Left ventricle myocardium inferior (tissue), 1 donor: Measurements from ENCODE around the gene RPL19. TPM values are rescaled to one million over a fixed set of nuclear protein-coding genes. Genes with fewer than 3 reads are reported as not detected.

Experiments
- DNase-seq: peaks from one replicate; pipeline ENCODE4 v3.0.0-alpha.2; 2020
- H3K27ac ChIP-seq: fragments of 200-600 bp; replicated peaks from 2 replicates; pipeline ENCODE4 v1.8.0; 2021
- H3K27me3 ChIP-seq: fragments of 200-600 bp; 2 replicates; pipeline ENCODE4 v1.8.0; 2021; ENCODE audit warnings: low read depth
- H3K36me3 ChIP-seq: fragments of 200-600 bp; 2 replicates; pipeline ENCODE4 v1.8.0; 2021
- H3K4me1 ChIP-seq: fragments of 200-600 bp; 2 replicates; pipeline ENCODE4 v1.8.0; 2021
- H3K4me3 ChIP-seq: fragments of 200-600 bp; 2 replicates; pipeline ENCODE4 v1.8.0; 2021; ENCODE audit warnings: mild to moderate bottlenecking, moderate library complexity
- H3K9me3 ChIP-seq: fragments of 200-600 bp; replicated peaks from 2 replicates; pipeline ENCODE4 v1.8.0; 2021
- intact Hi-C: fragments of 100-400 bp; cut with micrococcal nuclease; formaldehyde crosslinking; loops from one replicate; pipeline ENCODE4 v1.11.0; 2022
- total RNA-seq: library from RNA; stranded (reverse); fragmentation: NEBNext Ultra II Directional; extraction: Animal tissue kit (Norgen Biotek cat#: 25700); gene quantifications from one replicate; pipeline ENCODE4 v1.2.1, GENCODE V29; 2021
- TF ChIP-seq, protein P1 (sequence below): fragments of 200-600 bp; IDR thresholded peaks from 2 replicates; pipeline ENCODE4 v1.8.0; 2021; ENCODE audit warnings: antibody characterized with exemption, mild to moderate bottlenecking, borderline replicate concordance
- donor health status: DM: no; HTN: yes; CAD: no; lungs with severe emphysema.

RPL19 gene
- total RNA-seq, 1 donor from 2014 or later, result 944 TPM

DNA sequence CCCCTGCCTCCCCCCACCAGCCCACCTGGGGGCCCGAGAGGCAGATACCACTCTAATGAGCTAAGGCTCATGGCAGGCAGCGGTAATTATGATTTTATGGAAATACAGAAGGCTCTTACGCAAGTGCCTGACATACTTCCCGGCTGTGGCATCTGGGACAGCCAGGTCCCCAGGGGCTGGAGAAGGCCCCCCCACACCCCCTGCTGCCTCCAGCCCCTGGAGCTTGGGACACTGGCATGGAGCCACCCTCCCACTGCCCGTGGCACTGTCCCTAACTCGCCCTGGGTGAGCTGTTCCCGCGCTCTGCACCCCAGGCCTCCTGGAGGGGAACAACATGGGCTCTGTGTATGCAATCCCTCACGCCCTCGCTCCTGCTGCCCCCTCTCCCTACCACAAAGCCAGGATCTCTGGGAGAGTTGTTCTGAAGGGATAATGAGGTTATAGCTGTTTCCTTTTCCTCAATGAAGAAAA is 31.0 kb downstream of the RPL19 start:
- H3K36me3 ChIP-seq, result no peaks in the 10 kb centered on the region
- TF ChIP-seq, protein P1, sequence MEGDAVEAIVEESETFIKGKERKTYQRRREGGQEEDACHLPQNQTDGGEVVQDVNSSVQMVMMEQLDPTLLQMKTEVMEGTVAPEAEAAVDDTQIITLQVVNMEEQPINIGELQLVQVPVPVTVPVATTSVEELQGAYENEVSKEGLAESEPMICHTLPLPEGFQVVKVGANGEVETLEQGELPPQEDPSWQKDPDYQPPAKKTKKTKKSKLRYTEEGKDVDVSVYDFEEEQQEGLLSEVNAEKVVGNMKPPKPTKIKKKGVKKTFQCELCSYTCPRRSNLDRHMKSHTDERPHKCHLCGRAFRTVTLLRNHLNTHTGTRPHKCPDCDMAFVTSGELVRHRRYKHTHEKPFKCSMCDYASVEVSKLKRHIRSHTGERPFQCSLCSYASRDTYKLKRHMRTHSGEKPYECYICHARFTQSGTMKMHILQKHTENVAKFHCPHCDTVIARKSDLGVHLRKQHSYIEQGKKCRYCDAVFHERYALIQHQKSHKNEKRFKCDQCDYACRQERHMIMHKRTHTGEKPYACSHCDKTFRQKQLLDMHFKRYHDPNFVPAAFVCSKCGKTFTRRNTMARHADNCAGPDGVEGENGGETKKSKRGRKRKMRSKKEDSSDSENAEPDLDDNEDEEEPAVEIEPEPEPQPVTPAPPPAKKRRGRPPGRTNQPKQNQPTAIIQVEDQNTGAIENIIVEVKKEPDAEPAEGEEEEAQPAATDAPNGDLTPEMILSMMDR, result no peak
- peaks cover 95% of the 10 kb centered on the region for H3K27me3 ChIP-seq
- DNase-seq, result no peak
- H3K4me3 ChIP-seq, result no peak overlapping the region
- H3K4me1 ChIP-seq, result peaks cover 14% of the 10 kb centered on the region
- intact Hi-C loops, result no loop called here
- H3K27ac ChIP-seq, result no peak overlapping the region
- H3K9me3 ChIP-seq, result no peaks in the 10 kb centered on the region

DNA sequence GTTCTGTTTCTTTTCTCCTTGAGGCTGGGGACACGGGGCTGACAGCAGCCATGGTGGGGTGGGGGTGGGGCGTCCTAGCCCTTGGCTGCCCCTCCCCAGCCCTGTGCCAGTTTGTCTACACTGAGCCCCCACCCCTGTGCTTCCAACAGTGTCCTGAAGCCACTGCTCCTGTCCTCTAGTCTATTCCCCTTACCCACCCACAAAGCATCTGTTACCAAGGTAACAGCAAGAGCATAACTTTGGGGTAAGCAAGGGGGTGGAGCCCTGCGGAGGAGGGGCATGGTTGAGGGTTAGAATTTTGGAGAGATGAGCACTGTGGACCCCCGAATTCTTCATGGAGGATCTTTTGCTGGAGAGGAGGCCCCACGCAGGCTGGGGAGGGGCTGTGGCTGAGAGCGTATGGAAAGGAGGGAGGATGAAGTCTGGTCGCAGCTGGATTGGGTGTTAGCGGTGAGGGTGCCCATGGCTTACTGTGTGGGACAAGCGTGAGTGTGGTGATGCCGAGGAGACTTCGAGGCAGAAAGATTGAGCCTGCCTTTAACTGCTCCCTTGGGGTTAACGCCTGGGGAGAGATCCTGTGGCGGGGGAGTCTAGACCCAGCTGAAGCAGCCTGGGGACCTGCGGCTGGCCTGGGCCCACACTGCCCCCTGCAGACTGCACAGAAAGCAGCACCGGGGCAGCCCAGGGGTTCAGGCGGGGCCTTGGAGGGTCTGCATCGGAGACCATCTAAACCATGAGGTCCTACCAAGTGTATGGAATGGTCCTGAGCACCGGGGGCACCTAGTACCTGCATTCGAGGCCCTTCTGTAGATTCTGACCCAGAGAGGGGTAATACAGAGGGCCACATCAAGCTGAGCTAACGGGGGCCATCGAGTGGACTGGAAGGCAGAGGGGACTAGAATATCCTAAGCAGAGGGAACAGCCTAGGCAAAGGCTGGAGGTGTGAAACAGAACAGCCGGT is 31.8 kb downstream of the RPL19 start:
- Histone ChIP-seq H3K27me3 (peaks cover 87% of the 10 kb centered on the region), H3K27ac (no peak overlapping the region), H3K4me3 (peak overlapping the region; percentile 33), H3K9me3 (no peaks in the 10 kb centered on the region), H3K36me3 (no peaks in the 10 kb centered on the region), H3K4me1 (peaks cover 9% of the 10 kb centered on the region)
- intact Hi-C loops, result no loop called here
- peak; percentile 40 for DNase-seq
- TF ChIP-seq, protein P1, result peak; percentile 86

DNA sequence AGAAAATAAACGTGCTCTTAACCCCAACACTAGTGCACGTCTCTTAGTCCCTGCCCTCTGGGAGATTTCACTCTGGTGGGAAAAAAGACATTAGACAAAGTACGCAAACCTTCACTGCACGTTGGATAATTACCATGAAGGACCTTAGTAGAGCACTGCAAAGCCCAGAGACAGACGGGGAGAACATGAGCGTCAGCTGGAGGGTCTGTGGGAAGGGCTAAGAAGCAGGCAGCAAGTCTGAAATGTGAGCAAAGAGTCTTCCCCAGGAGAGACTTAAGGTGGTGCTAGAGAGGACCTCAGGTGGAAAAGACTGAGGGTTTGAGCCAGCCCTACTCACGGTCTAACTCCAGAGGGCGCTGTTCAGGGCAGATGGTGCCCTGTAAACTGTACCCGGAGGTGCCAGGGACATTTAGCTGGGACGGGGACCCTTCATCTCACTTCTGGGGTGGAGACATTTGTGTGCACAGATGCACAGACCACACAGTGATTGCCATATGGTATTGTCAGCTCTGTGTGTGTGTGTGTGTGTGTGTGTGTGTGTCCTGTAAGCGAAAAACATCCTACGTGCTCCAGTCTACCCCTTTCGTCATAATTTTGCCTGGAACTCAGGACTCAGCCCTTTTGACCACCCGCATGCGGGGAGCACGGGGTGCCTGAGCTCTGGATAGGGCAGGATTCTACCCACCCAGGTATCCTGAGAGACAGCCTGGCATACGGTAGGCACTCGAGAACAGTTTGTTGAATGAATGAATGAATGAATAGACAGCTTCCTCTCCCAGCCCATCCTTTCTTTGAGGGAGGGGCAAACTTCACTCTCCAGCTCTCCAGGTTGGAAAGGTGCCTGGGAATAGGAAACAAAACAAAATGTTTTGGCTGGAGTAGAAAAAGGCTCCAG is 35.7 kb downstream of the RPL19 start:
- H3K27me3 ChIP-seq, result peaks cover 81% of the 10 kb centered on the region

DNA sequence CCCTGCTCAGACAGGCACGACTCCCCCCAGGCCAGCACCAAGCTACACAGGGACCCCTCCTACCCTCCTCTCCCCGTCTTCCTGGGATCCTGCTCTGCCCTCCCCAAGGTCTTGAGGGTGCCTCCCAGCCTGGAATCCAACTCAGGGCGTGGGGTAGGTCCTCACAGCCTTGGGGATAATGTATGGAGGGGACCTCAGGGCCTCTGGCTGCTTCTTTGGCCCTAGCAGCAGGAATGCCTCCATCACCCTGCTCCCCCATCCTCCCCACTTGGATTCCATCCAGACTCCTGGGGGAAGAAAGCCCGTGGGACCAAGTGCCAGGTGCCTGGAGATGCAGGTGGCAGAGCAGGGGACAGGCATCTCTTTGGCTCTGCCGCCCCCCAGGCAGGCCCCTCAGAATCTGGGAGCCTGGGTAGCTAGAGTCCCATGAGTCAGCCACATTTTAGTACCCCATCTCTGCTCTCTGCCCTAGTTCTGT is 36.4 kb downstream of the RPL19 start:
- H3K27ac ChIP-seq, result no peak overlapping the region
- H3K9me3 ChIP-seq, result no peaks in the 10 kb centered on the region
- TF ChIP-seq, protein P1, result no peak
- no peaks in the 10 kb centered on the region for H3K36me3 ChIP-seq
- no peak overlapping the region for H3K4me3 ChIP-seq
- peaks cover 79% of the 10 kb centered on the region for H3K27me3 ChIP-seq
- no peak for DNase-seq
- intact Hi-C loops, result no loop called here
- peaks cover 17% of the 10 kb centered on the region for H3K4me1 ChIP-seq

More for the DNA sequence above, 35.7 kb downstream of the RPL19 start:
- TF ChIP-seq, protein P1, result peak; percentile 54
- Histone ChIP-seq H3K4me3 (no peak overlapping the region), H3K27ac (no peak overlapping the region), H3K9me3 (no peaks in the 10 kb centered on the region), H3K36me3 (no peaks in the 10 kb centered on the region), H3K4me1 (peaks cover 18% of the 10 kb centered on the region)
- intact Hi-C loops, result no loop called here
- no peak for DNase-seq

DNA sequence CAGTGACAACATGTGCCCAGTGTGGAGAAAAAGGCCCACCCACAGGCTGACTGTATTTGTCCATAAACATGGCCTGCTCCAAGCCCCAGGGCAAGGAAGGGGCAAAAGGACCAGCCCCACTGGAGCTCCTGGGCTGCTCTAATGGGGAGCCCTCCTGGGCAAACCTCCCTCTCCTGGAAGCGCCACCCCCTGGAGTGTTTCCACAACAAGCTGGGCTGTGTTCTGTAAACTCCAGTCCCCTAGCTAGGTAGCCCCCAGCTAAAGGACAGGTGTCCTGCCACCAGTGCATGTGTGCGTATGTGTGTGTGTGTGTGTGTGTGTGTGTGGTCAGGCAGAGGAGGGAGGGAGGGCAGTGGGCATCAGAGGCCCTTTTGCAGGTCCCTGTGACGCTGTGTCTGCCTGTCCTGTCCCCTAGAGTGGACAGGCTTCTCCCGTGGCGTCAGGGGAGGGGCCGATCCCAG is 36.9 kb downstream of the RPL19 start:
- no peak overlapping the region for H3K4me3 ChIP-seq
- peaks cover 12% of the 10 kb centered on the region for H3K4me1 ChIP-seq
- H3K9me3 ChIP-seq, result no peaks in the 10 kb centered on the region
- H3K36me3 ChIP-seq, result no peaks in the 10 kb centered on the region
- intact Hi-C loops, result no loop called here
- no peak overlapping the region for H3K27ac ChIP-seq
- no peak for DNase-seq
- H3K27me3 ChIP-seq, result peaks cover 74% of the 10 kb centered on the region
- TF ChIP-seq, protein P1, result no peak
